GM12878 (cell line): Measurements from ENCODE around the gene SEC24D. TPM values are rescaled to one million over a fixed set of nuclear protein-coding genes. Genes with fewer than 3 reads are reported as not detected.

Source experiments
- CHD4 ChIP-seq: fragments of 200-600 bp; sonication (generic); IDR thresholded peaks from 2 replicates; pipeline ENCODE4 v1.6.1; 2016; ENCODE audit warnings: mild to moderate bottlenecking
- GATAD2B ChIP-seq: fragments of 450-650 bp; conservative IDR thresholded peaks from 2 replicates; pipeline ENCODE4 v1.6.1; 2017; ENCODE audit warnings: low read depth, mild to moderate bottlenecking, moderate library complexity
- HDAC2 ChIP-seq: fragments of 200-600 bp; sonication (generic); IDR thresholded peaks from 2 replicates; pipeline ENCODE4 v1.6.1; 2017
- IKZF2 ChIP-seq, 2 experiments: fragments of 450-650 bp; IDR thresholded peaks; 2 replicates each; pipeline ENCODE4 v1.6.1; 2017; ENCODE audit warnings: mild to moderate bottlenecking in 2 of 2, moderate library complexity in 2 of 2
- IRF4 ChIP-seq: IDR thresholded peaks from 2 replicates; pipeline ENCODE4 v1.6.1; 2011; ENCODE audit warnings: low read depth, low read length
- JUND ChIP-seq: IDR thresholded peaks from 2 replicates; pipeline ENCODE4 v1.6.1; 2012; ENCODE audit warnings: low read depth, mild to moderate bottlenecking, low read length, improper control_type of control experiment, moderate library complexity
- PAX5 ChIP-seq: IDR thresholded peaks from 2 replicates; pipeline ENCODE4 v1.6.1; 2011; ENCODE audit warnings: low read depth, low read length, borderline replicate concordance
- SRF ChIP-seq, 2 experiments: IDR thresholded peaks; 2 replicates each; pipeline ENCODE4 v1.6.1; 2011; ENCODE audit warnings: low read depth in 2 of 2, low read length in 2 of 2, mild to moderate bottlenecking in 1 of 2, moderate library complexity in 1 of 2
- STAT3 ChIP-seq: IDR thresholded peaks from 2 replicates; pipeline ENCODE4 v1.6.1; 2011; ENCODE audit warnings: low read depth, low read length, improper control_type of control experiment
- YY1 ChIP-seq: IDR thresholded peaks from 2 replicates; pipeline ENCODE4 v1.6.1; 2011; ENCODE audit warnings: low read depth, mild to moderate bottlenecking, low read length
- ZBED1 ChIP-seq: IDR thresholded peaks from 2 replicates; pipeline ENCODE4 v1.6.1; 2016; ENCODE audit warnings: borderline replicate concordance
- ZNF622 ChIP-seq: fragments of 450-650 bp; IDR thresholded peaks from 2 replicates; pipeline ENCODE4 v1.6.1; 2017; ENCODE audit warnings: mild to moderate bottlenecking, inconsistent platforms
- ZZZ3 ChIP-seq: IDR thresholded peaks from 2 replicates; pipeline ENCODE4 v1.6.1; 2011; ENCODE audit warnings: low read depth; ENCODE audit not compliant: control insufficient read depth, insufficient read length
- polyA plus RNA-seq, 11 experiments: library from polyadenylated mRNA; depleted of rRNA in 4 of 11; unstranded in 6 of 11; stranded (reverse) in 5 of 11; fragments of >200 nt; fragmentation: Nextera tagmentation in 4 of 11; fragmentation: Illumina TruSeq in 1 of 11; extraction: Ambion mirVana in 4 of 11; extraction: Trizol in 1 of 11; gene quantifications; 1 replicate in 1 of 11; 2 replicates in 10 of 11; pipeline versions ENCODE4 v1.2.1 to v1.2.3, GENCODE V29; 2011 to 2016; ENCODE audit warnings: inconsistent platforms in 2 of 11, missing spikeins in 2 of 11, low read depth in 1 of 11
- total RNA-seq, 4 experiments: library from RNA; depleted of rRNA in 3 of 4; stranded (reverse); fragments of >200 nt in 3 of 4; fragmentation: Illumina TruSeq in 1 of 4; extraction: Trizol in 1 of 4; gene quantifications; 2 replicates each; pipeline versions ENCODE4 v1.2.1 to v1.2.3, GENCODE V29; 2013 to 2021
- TF ChIP-seq, protein P1 (sequence below): fragments of 450-650 bp; IDR thresholded peaks from 2 replicates; pipeline ENCODE4 v1.6.1; 2017; ENCODE audit warnings: antibody characterized with exemption, mild to moderate bottlenecking, moderate library complexity
- TF ChIP-seq, protein P2 (sequence below): fragments of 450-650 bp; formaldehyde crosslinking; IDR thresholded peaks from 2 replicates; pipeline ENCODE4 v1.4.0; 2022; ENCODE audit warnings: mild to moderate bottlenecking, moderate library complexity
- TF ChIP-seq, protein P3 (sequence below): fragments of 450-650 bp; IDR thresholded peaks from 2 replicates; pipeline ENCODE4 v1.6.1; 2017; ENCODE audit warnings: low read depth, mild to moderate bottlenecking, moderate library complexity
- TF ChIP-seq, protein P4 (sequence below): fragments of 450-650 bp; IDR thresholded peaks from 2 replicates; pipeline ENCODE4 v1.6.1; 2016; ENCODE audit warnings: mild to moderate bottlenecking

Gene SEC24D
- total and polyA plus RNA-seq, 10 of the 15 experiments (the other 5 are each of a cell fraction or from before 2014, with no cell fraction given), result 12.8 to 61.9 (median 25.6) TPM

DNA sequence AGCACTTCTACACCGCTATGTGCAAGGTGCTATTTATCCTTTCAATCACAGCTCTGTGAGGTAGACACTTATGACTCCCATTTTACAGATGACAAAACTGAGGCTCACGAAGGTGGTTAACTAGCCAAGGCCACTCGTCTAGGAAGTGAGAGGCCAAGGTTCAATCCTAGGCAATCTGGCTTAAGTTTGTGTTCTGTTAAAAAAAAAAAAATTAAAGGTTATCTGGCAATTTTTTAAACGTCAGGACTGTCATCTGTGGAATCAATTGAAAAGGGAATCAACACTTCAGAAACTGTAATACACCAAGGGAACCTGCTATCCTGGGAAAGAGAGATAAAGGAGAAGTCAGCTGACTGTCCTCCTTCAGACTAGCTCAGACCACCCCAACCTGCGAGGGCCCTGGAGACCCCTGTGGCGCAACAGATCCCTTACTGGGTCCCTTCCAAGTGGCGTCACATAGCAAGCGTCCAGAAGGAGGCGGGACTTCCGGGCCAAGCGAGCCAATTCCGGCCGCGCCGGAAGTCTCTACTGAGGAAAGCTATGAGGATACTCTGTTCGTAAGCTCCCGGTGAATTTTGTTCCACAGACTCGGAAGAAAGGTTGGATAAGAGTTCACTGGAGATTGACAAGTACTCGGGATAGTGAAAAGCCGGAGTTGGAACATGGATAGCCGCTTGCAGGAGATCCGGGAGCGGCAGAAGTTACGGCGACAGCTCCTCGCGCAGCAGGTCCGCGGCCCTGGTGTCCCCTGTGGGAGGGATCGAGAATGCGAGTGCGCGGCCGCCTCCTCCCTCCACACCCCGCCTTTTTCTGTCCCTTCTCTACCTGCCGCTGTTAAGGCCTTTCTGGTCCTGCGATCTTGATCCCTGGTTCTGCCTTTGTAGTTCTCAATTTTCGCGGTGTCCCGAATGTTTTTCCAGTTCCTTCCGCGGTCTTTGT lies 150.8 kb downstream of the SEC24D start, which contains the start of gene METTL14 (continued):
- TF ChIP-seq, protein P1, sequence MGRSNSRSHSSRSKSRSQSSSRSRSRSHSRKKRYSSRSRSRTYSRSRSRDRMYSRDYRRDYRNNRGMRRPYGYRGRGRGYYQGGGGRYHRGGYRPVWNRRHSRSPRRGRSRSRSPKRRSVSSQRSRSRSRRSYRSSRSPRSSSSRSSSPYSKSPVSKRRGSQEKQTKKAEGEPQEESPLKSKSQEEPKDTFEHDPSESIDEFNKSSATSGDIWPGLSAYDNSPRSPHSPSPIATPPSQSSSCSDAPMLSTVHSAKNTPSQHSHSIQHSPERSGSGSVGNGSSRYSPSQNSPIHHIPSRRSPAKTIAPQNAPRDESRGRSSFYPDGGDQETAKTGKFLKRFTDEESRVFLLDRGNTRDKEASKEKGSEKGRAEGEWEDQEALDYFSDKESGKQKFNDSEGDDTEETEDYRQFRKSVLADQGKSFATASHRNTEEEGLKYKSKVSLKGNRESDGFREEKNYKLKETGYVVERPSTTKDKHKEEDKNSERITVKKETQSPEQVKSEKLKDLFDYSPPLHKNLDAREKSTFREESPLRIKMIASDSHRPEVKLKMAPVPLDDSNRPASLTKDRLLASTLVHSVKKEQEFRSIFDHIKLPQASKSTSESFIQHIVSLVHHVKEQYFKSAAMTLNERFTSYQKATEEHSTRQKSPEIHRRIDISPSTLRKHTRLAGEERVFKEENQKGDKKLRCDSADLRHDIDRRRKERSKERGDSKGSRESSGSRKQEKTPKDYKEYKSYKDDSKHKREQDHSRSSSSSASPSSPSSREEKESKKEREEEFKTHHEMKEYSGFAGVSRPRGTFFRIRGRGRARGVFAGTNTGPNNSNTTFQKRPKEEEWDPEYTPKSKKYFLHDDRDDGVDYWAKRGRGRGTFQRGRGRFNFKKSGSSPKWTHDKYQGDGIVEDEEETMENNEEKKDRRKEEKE, result no peak
- peak; percentile 25 to 79; a peak in 1 of 4 replicates for TF ChIP-seq SRF (IDR thresholded peaks at IDR 0.05; ENCODE audit: low read depth in 2 of 2, low read length in 2 of 2)
- no peak for TF ChIP-seq JUND
- TF ChIP-seq ZNF622, result no peak
- peak; percentile 22; the same call in 1 of the 2 replicates for TF ChIP-seq YY1
- peak in 1 of 2 experiments; percentile 37; a peak in 1 of 4 replicates for TF ChIP-seq IKZF2 (IDR thresholded peaks at IDR 0.05)
- TF ChIP-seq GATAD2B, result no peak
- TF ChIP-seq PAX5, result no peak
- TF ChIP-seq HDAC2, result no peak
- no peak for TF ChIP-seq ZZZ3
- no peak for TF ChIP-seq STAT3
- TF ChIP-seq CHD4, result no peak
- TF ChIP-seq, protein P2, sequence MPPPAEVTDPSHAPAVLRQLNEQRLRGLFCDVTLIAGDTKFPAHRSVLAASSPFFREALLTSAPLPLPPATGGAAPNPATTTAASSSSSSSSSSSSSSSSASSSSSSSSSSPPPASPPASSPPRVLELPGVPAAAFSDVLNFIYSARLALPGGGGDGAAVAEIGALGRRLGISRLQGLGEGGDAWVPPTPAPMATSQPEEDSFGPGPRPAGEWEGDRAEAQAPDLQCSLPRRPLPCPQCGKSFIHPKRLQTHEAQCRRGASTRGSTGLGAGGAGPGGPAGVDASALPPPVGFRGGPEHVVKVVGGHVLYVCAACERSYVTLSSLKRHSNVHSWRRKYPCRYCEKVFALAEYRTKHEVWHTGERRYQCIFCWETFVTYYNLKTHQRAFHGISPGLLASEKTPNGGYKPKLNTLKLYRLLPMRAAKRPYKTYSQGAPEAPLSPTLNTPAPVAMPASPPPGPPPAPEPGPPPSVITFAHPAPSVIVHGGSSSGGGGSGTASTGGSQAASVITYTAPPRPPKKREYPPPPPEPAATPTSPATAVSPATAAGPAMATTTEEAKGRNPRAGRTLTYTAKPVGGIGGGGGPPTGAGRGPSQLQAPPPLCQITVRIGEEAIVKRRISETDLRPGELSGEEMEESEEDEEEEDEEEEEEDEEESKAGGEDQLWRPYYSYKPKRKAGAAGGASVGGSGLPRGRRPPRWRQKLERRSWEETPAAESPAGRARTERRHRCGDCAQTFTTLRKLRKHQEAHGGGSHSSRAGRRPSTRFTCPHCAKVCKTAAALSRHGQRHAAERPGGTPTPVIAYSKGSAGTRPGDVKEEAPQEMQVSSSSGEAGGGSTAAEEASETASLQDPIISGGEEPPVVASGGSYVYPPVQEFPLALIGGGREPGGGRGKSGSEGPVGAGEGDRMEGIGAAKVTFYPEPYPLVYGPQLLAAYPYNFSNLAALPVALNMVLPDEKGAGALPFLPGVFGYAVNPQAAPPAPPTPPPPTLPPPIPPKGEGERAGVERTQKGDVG (CRISPR knock-in tag), result no peak
- TF ChIP-seq ZBED1, result peak; percentile 50; the same call in 1 of the 2 replicates
- no peak for TF ChIP-seq IRF4
- TF ChIP-seq, protein P3, sequence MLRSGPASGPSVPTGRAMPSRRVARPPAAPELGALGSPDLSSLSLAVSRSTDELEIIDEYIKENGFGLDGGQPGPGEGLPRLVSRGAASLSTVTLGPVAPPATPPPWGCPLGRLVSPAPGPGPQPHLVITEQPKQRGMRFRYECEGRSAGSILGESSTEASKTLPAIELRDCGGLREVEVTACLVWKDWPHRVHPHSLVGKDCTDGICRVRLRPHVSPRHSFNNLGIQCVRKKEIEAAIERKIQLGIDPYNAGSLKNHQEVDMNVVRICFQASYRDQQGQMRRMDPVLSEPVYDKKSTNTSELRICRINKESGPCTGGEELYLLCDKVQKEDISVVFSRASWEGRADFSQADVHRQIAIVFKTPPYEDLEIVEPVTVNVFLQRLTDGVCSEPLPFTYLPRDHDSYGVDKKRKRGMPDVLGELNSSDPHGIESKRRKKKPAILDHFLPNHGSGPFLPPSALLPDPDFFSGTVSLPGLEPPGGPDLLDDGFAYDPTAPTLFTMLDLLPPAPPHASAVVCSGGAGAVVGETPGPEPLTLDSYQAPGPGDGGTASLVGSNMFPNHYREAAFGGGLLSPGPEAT, result peak; percentile 95
- TF ChIP-seq, protein P4, sequence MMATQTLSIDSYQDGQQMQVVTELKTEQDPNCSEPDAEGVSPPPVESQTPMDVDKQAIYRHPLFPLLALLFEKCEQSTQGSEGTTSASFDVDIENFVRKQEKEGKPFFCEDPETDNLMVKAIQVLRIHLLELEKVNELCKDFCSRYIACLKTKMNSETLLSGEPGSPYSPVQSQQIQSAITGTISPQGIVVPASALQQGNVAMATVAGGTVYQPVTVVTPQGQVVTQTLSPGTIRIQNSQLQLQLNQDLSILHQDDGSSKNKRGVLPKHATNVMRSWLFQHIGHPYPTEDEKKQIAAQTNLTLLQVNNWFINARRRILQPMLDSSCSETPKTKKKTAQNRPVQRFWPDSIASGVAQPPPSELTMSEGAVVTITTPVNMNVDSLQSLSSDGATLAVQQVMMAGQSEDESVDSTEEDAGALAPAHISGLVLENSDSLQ, result 0 out of 2 replicates have a peak, but pooled peaks have one; percentile 15
